Omental fat pad (tissue), 4 donors: ENCODE data around the gene DBP. TPM values are rescaled to one million over a fixed set of nuclear protein-coding genes. Genes with fewer than 3 reads are reported as not detected.

Source experiments
- ATAC-seq: fragments of 150-250 bp; one replicate; pipeline ENCODE4 v1.9.1; 2016; ENCODE audit warnings: mild to moderate bottlenecking, moderate library complexity; ENCODE audit not compliant: low FRiP score
- DNase-seq: peaks from one replicate; pipeline ENCODE4 v3.0.0-alpha.2; 2019; ENCODE audit warnings: low spot score
- total RNA-seq, 4 donors: library from RNA; depleted of rRNA; stranded (reverse); fragments of >200 nt; gene quantifications; one replicate each; pipeline ENCODE4 v1.1.0, GENCODE V29; 2016
- TF ChIP-seq, protein P1 (sequence below), 3 donors: fragments of 450-650 bp; IDR thresholded peaks; one replicate each; pipeline ENCODE4 v1.5.1; 2016 to 2017; ENCODE audit warnings: antibody characterized with exemption in 3 of 3, mild to moderate bottlenecking in 3 of 3, moderate library complexity in 2 of 3

The DBP gene
- total RNA-seq, 4 donors from 2014 or later = 2.6 to 12.6 (median 5.2) TPM

DNA sequence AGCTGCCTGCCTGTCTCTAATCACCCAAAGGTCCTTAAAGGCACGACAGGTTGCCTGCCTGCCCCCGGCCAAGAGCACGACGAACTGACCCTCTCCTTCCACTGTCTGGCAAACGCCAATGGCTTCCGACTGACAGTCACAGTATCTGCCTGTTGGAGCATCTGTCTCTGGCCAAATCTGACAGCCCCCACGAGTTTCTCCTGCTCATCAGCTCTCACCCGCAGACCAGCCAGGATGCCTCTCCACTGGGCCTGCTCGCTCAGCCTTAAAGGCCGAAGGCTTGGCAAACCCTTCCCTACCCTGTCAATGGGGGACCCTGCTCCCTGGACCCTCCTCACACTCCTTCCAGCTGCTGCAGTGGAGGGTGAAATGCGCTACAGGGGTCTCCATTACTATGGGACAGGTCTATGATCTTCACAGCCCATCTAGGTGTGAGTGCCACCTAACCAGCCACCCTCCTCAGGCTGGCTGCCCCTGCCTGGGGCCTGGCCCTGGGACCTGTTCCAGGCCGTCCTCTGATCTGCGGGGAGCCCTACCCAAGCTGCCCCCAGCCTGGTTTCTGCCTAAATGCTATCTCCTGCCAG is 23.2 kb downstream of the DBP start:
- ATAC-seq = no peak
- no peak for DNase-seq
- TF ChIP-seq, protein P1, sequence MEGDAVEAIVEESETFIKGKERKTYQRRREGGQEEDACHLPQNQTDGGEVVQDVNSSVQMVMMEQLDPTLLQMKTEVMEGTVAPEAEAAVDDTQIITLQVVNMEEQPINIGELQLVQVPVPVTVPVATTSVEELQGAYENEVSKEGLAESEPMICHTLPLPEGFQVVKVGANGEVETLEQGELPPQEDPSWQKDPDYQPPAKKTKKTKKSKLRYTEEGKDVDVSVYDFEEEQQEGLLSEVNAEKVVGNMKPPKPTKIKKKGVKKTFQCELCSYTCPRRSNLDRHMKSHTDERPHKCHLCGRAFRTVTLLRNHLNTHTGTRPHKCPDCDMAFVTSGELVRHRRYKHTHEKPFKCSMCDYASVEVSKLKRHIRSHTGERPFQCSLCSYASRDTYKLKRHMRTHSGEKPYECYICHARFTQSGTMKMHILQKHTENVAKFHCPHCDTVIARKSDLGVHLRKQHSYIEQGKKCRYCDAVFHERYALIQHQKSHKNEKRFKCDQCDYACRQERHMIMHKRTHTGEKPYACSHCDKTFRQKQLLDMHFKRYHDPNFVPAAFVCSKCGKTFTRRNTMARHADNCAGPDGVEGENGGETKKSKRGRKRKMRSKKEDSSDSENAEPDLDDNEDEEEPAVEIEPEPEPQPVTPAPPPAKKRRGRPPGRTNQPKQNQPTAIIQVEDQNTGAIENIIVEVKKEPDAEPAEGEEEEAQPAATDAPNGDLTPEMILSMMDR (IDR thresholded peaks at IDR 0.05) = no peak

DNA sequence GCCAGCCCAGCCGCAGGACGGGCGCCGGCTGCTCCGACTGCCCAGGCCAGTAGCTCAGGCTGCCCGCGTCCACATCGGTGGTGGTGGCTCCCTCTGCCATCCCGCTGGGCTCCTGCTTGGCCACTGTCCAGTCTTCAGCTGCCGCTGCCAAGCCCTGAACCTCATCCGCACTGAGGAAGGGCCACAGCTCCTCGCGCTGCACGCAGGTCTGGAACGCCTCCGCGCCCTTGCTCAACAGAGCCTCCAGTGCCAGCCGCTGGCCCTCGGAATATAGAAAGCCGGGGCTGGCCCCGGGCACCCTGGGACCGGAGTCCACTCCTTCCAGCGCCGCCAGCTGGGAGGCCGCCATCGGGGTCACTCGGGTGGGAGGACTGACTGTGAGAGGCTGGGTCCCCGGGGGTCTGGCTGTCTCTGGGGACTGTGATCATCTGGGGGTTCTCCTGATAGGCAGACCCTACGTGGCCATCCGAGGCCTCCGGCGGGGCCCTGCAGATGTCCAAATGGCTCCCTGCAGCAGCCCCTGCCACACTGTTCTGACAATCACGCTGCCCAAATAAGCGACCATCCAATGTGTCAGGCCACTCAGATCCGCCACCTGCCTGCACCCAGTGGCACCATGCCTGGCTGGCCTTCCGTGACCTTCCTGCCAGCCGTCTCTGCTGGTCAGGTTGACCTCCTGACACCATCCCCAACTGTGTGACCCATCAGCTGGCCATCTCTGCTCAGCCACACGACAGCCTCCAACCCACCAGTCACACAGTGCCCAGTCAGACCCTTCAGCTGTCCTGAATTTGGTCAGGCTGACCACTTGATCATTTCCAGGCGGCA is 23.9 kb downstream of the DBP start:
- ATAC-seq (no peak), DNase-seq (no peak)
- TF ChIP-seq, protein P1 (IDR thresholded peaks at IDR 0.05) = no peak

DNA sequence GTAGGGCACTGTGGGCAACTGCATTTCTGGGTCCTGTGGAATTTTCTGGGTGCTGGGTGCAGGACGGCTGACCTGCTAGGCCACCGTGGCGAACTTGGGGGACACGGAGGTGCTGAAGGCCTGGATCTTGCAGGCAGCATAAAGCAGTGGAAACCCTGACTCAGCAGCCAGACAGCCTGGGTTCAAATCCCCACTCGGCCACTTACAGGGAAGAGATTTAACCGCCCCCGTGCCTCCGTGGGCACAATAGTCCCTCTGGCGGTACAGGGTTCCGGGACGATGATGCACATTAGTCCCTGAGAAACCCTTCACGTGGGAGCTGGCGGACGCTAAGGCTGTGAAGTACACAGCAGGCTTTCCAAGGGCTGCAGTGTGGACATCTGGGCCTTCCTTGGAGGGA is 25.3 kb downstream of the DBP start:
- TF ChIP-seq, protein P1 (IDR thresholded peaks at IDR 0.05) = no peak
- no peak for DNase-seq
- no peak for ATAC-seq

DNA sequence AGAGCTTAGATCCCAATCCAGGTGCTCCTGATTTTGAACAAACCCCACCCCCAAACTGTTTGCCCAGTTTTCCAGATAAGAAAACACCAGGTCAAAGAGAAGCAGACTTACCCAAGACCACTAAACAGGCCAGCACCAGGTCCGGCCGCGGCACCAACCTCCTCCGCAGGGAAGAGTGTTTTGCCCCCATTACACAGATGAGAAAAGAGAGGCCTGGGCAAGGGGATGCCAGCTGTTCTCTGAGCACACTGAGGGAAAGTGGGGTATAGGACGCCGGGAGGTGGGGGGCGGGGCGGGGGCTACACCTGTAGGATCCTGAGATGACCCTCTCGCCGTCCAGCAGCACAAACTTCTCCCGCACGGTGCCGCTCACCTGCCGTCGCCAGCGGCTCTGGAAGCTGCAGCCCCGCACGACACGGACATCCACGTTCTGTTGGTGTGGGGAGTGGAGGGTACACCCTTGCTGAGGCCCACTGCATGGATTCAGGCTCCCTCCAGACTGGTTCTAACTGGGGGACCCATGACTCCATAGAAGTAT is 27.5 kb downstream of the DBP start:
- TF ChIP-seq, protein P1 (IDR thresholded peaks at IDR 0.05) = no peak
- DNase-seq (no peak), ATAC-seq (no peak)

DNA sequence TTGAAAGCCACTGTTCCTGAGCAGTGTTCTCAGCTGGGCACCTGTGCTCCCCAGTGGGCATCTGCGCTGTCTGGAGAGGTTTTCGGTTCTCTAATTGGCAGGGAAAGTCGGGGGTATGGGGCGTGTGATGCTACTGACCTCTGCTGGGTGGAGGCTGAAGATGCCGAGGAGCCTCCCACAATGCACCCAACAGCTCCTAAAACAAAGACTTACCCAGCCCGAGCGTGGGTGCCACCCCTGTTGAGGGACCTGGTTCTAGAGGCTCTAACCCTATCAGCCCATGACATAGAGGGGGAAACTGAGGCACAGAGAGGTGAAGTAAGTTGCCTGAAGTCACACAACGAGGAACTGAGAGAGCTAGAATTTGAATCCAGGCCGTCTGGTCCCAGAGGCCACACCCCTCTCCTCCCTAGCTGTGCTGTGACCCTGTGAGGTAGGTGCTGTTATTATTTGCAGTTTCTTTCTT is 28.3 kb downstream of the DBP start:
- TF ChIP-seq, protein P1 (IDR thresholded peaks at IDR 0.05) = no peak
- no peak for ATAC-seq
- no peak for DNase-seq

DNA sequence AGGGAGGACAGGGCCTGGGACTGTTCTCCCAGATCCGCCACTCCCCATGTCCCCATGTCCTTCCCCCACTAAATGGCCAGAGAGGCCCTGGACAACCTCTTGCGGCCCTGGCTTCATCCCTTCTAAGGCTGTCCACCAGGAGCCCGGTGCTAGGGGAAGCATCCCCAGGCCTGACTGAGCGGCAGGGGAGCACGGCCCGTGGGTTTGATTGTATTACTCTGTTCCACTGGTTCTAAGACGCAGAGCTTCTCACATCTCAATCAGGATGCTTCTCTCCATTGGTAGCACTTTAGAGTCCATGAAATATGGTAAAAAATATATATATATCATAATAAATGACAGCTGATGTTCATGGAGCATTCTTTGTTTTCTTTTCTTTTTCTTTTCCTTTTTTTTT is 29.8 kb downstream of the DBP start:
- TF ChIP-seq, protein P1 (IDR thresholded peaks at IDR 0.05) = no peak
- DNase-seq = no peak
- no peak for ATAC-seq
